HEK293 (cell line): ENCODE results near the gene NUP210.

ENCODE experiments used
- CTCF ChIA-PET: fragments of 350-600 bp; formaldehyde crosslinking; extraction: SDS; loops from one replicate; lab custom pipeline; 2021; ENCODE audit warnings: antibody characterized with exemption; lab: Yijun Ruan, JAX
- POLR2A ChIA-PET: fragments of 300-600 bp; formaldehyde crosslinking; extraction: SDS; loops from one replicate; lab custom pipeline; 2020; ENCODE audit warnings: antibody characterized with exemption, inconsistent platforms; lab: Yijun Ruan, JAX
- H3K27ac ChIP-seq: fragments of 200-500 bp; sonication (Bioruptor generic); 2 replicates; pipeline ENCODE4 v1.5.1; 2014; ENCODE audit warnings: low read depth, low read length, control low read depth, inconsistent platforms; ENCODE audit errors: extremely low read depth
- H3K36me3 ChIP-seq, 2 experiments: fragments of 200-500 bp in 1 of 2; sonication (Bioruptor generic) in 1 of 2; 1 replicate in 1 of 2; 2 replicates in 1 of 2; pipeline ENCODE4 v1.5.1; 2014 to 2017; ENCODE audit warnings: inconsistent platforms in 2 of 2, low read length in 2 of 2; ENCODE audit not compliant: control insufficient read depth in 2 of 2, insufficient read depth in 1 of 2
- H3K4me1 ChIP-seq: fragments of 200-500 bp; sonication (Bioruptor generic); 2 replicates; pipeline ENCODE4 v1.5.1; 2014; ENCODE audit warnings: mild to moderate bottlenecking, low read length, inconsistent platforms; ENCODE audit not compliant: control insufficient read depth, insufficient read depth
- H3K4me3 ChIP-seq: 2 replicates; pipeline ENCODE4 v1.5.1; 2011; ENCODE audit warnings: low read depth, mild to moderate bottlenecking, control low read depth, low read length, moderate library complexity
- H3K9me3 ChIP-seq: fragments of 200-500 bp; sonication (Bioruptor generic); 2 replicates; pipeline ENCODE4 v1.5.1; 2014; ENCODE audit warnings: low read depth, low read length, inconsistent platforms; ENCODE audit not compliant: control insufficient read depth, insufficient read depth
- ELK4 ChIP-seq: IDR thresholded peaks from 2 replicates; pipeline ENCODE4 v1.6.1; 2011; ENCODE audit warnings: mild to moderate bottlenecking, low read depth, low read length, borderline replicate concordance
- KLF16 ChIP-seq: fragments of 450-650 bp; formaldehyde crosslinking; IDR thresholded peaks from 2 replicates; pipeline ENCODE4 v1.5.1; 2017; ENCODE audit warnings: missing biosample characterization, missing genetic modification characterization
- PRDM1 ChIP-seq: fragments of 450-650 bp; formaldehyde crosslinking; IDR thresholded peaks from 2 replicates; pipeline ENCODE4; 2016; ENCODE audit warnings: missing biosample characterization, missing genetic modification characterization
- RBAK ChIP-seq: fragments of 450-650 bp; formaldehyde crosslinking; IDR thresholded peaks from 2 replicates; pipeline ENCODE4 v1.5.1; 2016; ENCODE audit warnings: missing biosample characterization, missing genetic modification characterization
- REPIN1 ChIP-seq: fragments of 450-650 bp; formaldehyde crosslinking; IDR thresholded peaks from 2 replicates; pipeline ENCODE4 v1.5.1; 2017; ENCODE audit warnings: missing biosample characterization, missing genetic modification characterization, low read depth
- SCRT1 ChIP-seq: fragments of 450-650 bp; formaldehyde crosslinking; IDR thresholded peaks from 2 replicates; pipeline ENCODE4 v1.5.1; 2016; ENCODE audit warnings: missing biosample characterization, missing genetic modification characterization, borderline replicate concordance
- YY1 ChIP-seq: fragments of 450-650 bp; formaldehyde crosslinking; IDR thresholded peaks from 2 replicates; pipeline ENCODE4 v1.5.1; 2018; ENCODE audit warnings: missing biosample characterization, missing genetic modification characterization
- ZIC2 ChIP-seq: fragments of 450-650 bp; formaldehyde crosslinking; IDR thresholded peaks from 2 replicates; pipeline ENCODE4 v1.5.1; 2016; ENCODE audit warnings: missing biosample characterization, missing genetic modification characterization
- ZNF10 ChIP-seq: fragments of 450-650 bp; formaldehyde crosslinking; IDR thresholded peaks from 2 replicates; pipeline ENCODE4 v1.5.1; 2017; ENCODE audit warnings: missing biosample characterization, missing genetic modification characterization
- ZNF121 ChIP-seq: fragments of 450-650 bp; formaldehyde crosslinking; IDR thresholded peaks from 2 replicates; pipeline ENCODE4 v1.5.1; 2016; ENCODE audit warnings: missing biosample characterization, missing genetic modification characterization
- ZNF274 ChIP-seq, 2 experiments: fragments of 200-500 bp in 1 of 2; fragments of 450-650 bp in 1 of 2; sonication (Bioruptor generic) in 1 of 2; formaldehyde crosslinking in 1 of 2; IDR thresholded peaks; 2 replicates each; pipeline versions ENCODE4 v1.5.1 to v1.6.1; 2014 to 2016; ENCODE audit warnings: borderline replicate concordance in 1 of 2, inconsistent platforms in 1 of 2, low read length in 1 of 2, missing biosample characterization in 1 of 2, missing genetic modification characterization in 1 of 2
- ZNF335 ChIP-seq: fragments of 450-650 bp; formaldehyde crosslinking; conservative IDR thresholded peaks from 2 replicates; pipeline ENCODE4 v1.5.1; 2016; ENCODE audit warnings: missing biosample characterization, missing genetic modification characterization
- ZNF416 ChIP-seq: fragments of 450-650 bp; formaldehyde crosslinking; IDR thresholded peaks from 2 replicates; pipeline ENCODE4 v1.5.1; 2016; ENCODE audit warnings: missing biosample characterization, missing genetic modification characterization
- ZNF645 ChIP-seq: fragments of 450-650 bp; formaldehyde crosslinking; IDR thresholded peaks from 2 replicates; pipeline ENCODE4; 2016; ENCODE audit warnings: missing biosample characterization, missing genetic modification characterization
- ZNF677 ChIP-seq: fragments of 450-650 bp; IDR thresholded peaks from 2 replicates; pipeline ENCODE4 v1.5.0; 2018; ENCODE audit warnings: missing biosample characterization, mild to moderate bottlenecking, missing genetic modification characterization, moderate library complexity
- ZNF768 ChIP-seq: fragments of 450-650 bp; formaldehyde crosslinking; IDR thresholded peaks from 2 replicates; pipeline ENCODE4 v1.5.1; 2018; ENCODE audit warnings: missing biosample characterization, mild to moderate bottlenecking, missing genetic modification characterization
- ZSCAN30 ChIP-seq: fragments of 450-650 bp; IDR thresholded peaks from 2 replicates; pipeline ENCODE4 v1.5.1; 2018; ENCODE audit warnings: missing biosample characterization, mild to moderate bottlenecking, missing genetic modification characterization, moderate library complexity

The NUP210 gene

GRCh38 chr3:13405614-13406013 lies 14.5 kb downstream of the NUP210 start:
- H3K9me3 ChIP-seq = no peaks in the 10 kb centered on the region
- H3K4me1 ChIP-seq = no peaks in the 10 kb centered on the region
- POLR2A ChIA-PET = interaction anchor here (1.4 kb wide), 1 partner anchor 10 kb away, joined by 5 read pairs; no protein-coding TSS in a partner anchor
- TF ChIP-seq ZNF768 (tag by site-specific recombination) (peak; percentile 74), RBAK (tag by site-specific recombination) (no peak), KLF16 (tag by site-specific recombination) (no peak)
- TF ChIP-seq, all 188 proteins: peak for 1
- Histone ChIP-seq H3K27ac (no peak overlapping the region), H3K36me3 (peaks cover 0 to 12% of the 10 kb centered on the region in 2 experiments; a peak in 1 of 3 replicates), H3K4me3 (no peak overlapping the region)
- CTCF ChIA-PET = interaction anchor here (0.5 to 2.2 kb wide), 6 partner anchors 10 to 313 kb away, joined by 3 to 13 read pairs (median 3); no protein-coding TSS in a partner anchor

- CTCF ChIA-PET = interaction anchor here (0.5 to 2.2 kb wide), 5 partner anchors 10 to 313 kb away, joined by 3 to 13 read pairs (median 3); no protein-coding TSS in a partner anchor
- POLR2A ChIA-PET = no interaction called here
- H3K4me3 ChIP-seq = no peak overlapping the region
Observed at GRCh38 chr3:13404626-13405452, 15.3 kb downstream of the NUP210 start.

GRCh38 chr3:13403847-13404246 lies 16.3 kb downstream of the NUP210 start:
- POLR2A ChIA-PET = no interaction called here
- TF ChIP-seq ZNF768 (tag by site-specific recombination) (no peak), ZIC2 (0 out of 2 replicates have a peak, but pooled peaks have one; percentile 17), PRDM1 (tag by site-specific recombination) (no peak)
- no peak overlapping the region for H3K27ac ChIP-seq
- H3K4me3 ChIP-seq = no peak overlapping the region
- H3K36me3 ChIP-seq = peaks cover 2 to 16% of the 10 kb centered on the region in 2 experiments; a peak in 2 of 3 replicates
- no peaks in the 10 kb centered on the region for H3K9me3 ChIP-seq
- CTCF ChIA-PET = interaction anchor here (0.6 kb wide), 1 partner anchor 719 kb away, joined by 4 read pairs; no protein-coding TSS in a partner anchor
- no peaks in the 10 kb centered on the region for H3K4me1 ChIP-seq

More at GRCh38 chr3:13404626-13405452, 15.3 kb downstream of the NUP210 start:
- H3K27ac ChIP-seq = no peak overlapping the region
- peaks cover 0 to 16% of the 10 kb centered on the region in 2 experiments; a peak in 1 of 3 replicates for H3K36me3 ChIP-seq
- no peaks in the 10 kb centered on the region for H3K9me3 ChIP-seq
- H3K4me1 ChIP-seq = no peaks in the 10 kb centered on the region
- TF ChIP-seq YY1 (tag by site-specific recombination) (no peak), ELK4 (no peak), ZNF335 (no peak), ZNF274 (IDR thresholded peaks at IDR 0.05; ENCODE audit: low read length) (no peak), ZNF274 (tag by site-specific recombination; IDR thresholded peaks at IDR 0.05; ENCODE audit: borderline replicate concordance) (no peak), ZNF645 (no peak), REPIN1 (no peak), ZNF121 (tag by site-specific recombination) (no peak), SCRT1 (tag by site-specific recombination) (no peak), ZNF416 (0 out of 2 replicates have a peak, but pooled peaks have one; percentile 82), ZNF677 (no peak), ZNF10 (tag by site-specific recombination) (peak; percentile 97), ZSCAN30 (tag by site-specific recombination) (no peak)
